ENCODE data around the gene RAB6B.

DNA sequence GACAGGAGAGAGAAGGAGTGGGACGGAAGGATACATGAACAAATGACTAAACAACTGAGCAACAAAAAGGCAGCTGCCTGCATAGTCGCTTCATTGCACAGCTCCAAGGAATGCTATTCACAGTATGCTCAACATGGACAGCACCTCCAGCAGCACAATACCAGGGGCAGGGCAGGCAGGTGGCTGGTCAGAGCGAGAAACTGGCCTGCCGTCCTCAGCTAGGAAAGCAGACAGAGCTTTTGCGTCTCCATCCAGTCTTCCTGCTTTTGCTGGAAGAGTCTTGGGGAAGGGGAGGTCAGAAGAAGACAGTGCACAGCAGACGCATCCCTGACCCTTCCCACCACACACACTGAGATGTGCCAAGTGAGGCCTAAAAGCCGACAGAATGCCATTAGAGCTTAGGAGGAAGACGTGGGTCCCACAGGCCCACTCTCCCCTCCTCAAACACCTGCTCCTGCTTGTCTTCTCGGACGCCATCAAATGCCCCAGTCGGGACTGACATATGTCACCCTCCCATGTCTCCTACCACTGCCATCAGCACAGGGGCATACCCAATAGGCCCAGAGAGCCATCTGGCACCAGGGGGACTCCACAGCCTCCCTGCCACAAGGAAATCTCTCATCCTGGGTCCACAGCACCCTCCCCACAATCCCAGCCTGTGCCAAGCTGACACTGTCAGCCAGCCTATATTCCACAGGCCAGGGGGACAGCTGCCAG lies 3.9 kb downstream of the RAB6B start:
- TF ChIP-seq, protein P1, sequence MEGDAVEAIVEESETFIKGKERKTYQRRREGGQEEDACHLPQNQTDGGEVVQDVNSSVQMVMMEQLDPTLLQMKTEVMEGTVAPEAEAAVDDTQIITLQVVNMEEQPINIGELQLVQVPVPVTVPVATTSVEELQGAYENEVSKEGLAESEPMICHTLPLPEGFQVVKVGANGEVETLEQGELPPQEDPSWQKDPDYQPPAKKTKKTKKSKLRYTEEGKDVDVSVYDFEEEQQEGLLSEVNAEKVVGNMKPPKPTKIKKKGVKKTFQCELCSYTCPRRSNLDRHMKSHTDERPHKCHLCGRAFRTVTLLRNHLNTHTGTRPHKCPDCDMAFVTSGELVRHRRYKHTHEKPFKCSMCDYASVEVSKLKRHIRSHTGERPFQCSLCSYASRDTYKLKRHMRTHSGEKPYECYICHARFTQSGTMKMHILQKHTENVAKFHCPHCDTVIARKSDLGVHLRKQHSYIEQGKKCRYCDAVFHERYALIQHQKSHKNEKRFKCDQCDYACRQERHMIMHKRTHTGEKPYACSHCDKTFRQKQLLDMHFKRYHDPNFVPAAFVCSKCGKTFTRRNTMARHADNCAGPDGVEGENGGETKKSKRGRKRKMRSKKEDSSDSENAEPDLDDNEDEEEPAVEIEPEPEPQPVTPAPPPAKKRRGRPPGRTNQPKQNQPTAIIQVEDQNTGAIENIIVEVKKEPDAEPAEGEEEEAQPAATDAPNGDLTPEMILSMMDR (optimal IDR thresholded peaks at IDR 0.05 in 1 of 3, IDR thresholded peaks at IDR 0.05 in 1 of 3, conservative IDR thresholded peaks at IDR 0.05 in 1 of 3; ENCODE audit: extremely low read depth in 1 of 3, insufficient read depth in 2 of 3, low read length in 3 of 3): no peak
- no peak for TF ChIP-seq EZH2 (IDR thresholded peaks at IDR 0.05; ENCODE audit: low read length)
